AG09319 (cell line): ENCODE results near the gene APC.

ENCODE experiments used
- DNase-seq: peaks from one replicate; pipeline ENCODE4 v3.0.0-alpha.2; 2010; ENCODE audit warnings: low read depth; ENCODE audit errors: extremely low read depth
- TF ChIP-seq, protein P1 (sequence below): IDR thresholded peaks from 2 replicates; pipeline ENCODE4 v1.5.1; 2011; ENCODE audit warnings: low read depth, mild to moderate bottlenecking, inconsistent platforms, low read length, moderate library complexity

The APC gene

GRCh38 chr5:112861638-112861985 lies 123.9 kb downstream of the APC start:
- no peak for DNase-seq
- TF ChIP-seq, protein P1, sequence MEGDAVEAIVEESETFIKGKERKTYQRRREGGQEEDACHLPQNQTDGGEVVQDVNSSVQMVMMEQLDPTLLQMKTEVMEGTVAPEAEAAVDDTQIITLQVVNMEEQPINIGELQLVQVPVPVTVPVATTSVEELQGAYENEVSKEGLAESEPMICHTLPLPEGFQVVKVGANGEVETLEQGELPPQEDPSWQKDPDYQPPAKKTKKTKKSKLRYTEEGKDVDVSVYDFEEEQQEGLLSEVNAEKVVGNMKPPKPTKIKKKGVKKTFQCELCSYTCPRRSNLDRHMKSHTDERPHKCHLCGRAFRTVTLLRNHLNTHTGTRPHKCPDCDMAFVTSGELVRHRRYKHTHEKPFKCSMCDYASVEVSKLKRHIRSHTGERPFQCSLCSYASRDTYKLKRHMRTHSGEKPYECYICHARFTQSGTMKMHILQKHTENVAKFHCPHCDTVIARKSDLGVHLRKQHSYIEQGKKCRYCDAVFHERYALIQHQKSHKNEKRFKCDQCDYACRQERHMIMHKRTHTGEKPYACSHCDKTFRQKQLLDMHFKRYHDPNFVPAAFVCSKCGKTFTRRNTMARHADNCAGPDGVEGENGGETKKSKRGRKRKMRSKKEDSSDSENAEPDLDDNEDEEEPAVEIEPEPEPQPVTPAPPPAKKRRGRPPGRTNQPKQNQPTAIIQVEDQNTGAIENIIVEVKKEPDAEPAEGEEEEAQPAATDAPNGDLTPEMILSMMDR = no peak

GRCh38 chr5:112862085-112862484 lies 124.4 kb downstream of the APC start:
- TF ChIP-seq, protein P1 = no peak
- DNase-seq = no peak

DNA sequence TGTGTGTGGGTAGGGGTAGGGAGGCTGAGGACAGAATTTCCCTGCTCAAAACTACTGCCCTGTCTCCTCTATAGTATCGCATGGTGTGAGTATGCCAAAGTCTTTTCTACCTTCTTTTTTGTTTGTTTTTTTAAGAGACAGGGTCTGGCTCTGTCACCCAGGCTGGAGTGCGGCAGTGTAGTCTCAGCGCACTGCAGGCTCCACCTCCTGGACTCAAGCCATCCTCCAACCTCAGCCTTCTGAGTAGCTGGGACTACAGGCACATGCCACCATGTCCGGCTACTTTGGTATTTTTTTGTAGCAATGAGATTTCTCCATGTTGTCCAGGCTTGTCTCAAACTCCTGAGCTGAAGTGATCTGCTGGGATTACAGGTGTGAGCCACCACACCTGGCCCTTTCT lies 125.9 kb downstream of the APC start:
- TF ChIP-seq, protein P1 = no peak
- DNase-seq = no peak

GRCh38 chr5:112865128-112865527 lies 127.4 kb downstream of the APC start:
- TF ChIP-seq, protein P1 = no peak
- DNase-seq = no peak

DNA sequence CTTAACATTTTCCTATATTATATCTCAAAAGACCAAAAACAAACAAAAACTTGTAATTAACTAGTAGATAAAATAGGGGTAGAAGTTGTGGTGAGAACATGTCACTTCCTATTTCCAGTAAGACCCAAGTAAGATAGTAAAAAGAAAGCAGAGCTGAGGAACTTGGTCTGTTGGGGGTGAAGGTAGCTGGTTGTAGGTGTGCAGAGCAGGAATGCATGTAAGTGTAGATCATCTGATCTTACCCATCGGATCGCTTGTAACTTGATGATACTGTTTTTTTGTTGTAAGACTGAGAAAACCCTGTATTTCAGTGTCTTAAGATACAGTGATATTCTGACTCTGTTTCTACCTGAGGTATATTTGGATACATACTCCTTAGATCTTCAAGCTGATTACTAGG lies 129.1 kb downstream of the APC start:
- TF ChIP-seq, protein P1 = no peak
- DNase-seq = no peak

- TF ChIP-seq, protein P1 = no peak
- DNase-seq = no peak
These were observed 129.7 kb downstream of the APC start for GRCh38 chr5:112867411-112867810.

DNA sequence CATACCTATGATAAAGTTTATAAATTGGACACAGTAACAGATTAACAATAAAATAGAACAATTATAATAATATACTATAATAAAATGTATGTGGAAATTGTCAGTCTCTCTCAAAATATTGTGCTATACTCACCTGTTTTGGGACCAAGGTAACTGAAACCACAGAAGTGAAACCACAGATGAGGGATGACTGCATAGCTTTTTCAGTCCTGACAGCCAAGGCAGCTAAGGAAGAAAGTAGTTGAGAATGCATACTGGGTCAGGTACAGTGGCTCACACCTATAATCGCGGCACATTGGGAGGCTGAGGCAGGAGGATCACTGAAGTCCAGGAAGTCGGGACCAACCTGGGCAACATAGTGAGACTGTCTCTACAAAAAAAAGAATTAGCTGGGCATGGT lies 132.3 kb downstream of the APC start:
- TF ChIP-seq, protein P1 = no peak
- DNase-seq = no peak

DNA sequence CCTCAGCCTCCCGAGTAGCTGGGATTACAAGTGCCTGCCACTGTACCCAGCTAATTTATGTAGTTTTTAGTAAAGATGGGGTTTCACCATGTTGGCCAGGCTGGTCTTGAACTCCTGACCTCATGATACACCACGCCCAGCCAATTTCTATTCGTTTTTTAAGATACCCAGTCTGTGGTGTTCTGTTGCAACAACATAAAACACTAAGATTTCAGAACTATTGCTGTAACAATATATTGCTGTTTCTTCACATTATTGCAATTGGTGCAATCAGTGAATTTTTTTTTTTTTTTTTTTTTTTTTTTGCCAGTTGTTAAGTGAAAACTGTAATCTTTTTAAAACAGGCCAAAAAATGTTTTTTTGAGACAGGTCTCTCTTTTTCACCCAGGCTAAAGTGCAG lies 133.3 kb downstream of the APC start:
- DNase-seq = no peak
- TF ChIP-seq, protein P1 = no peak
